AG04449 (cell line): Measurements from ENCODE around the gene ATE1.

ENCODE experiments used
- CTCF ChIA-PET: fragments of 350-600 bp; formaldehyde crosslinking; extraction: SDS; loops from one replicate; lab custom pipeline; 2021; ENCODE audit warnings: antibody characterized with exemption; lab: Yijun Ruan, JAX
- POLR2A ChIA-PET: fragments of 400-600, 350-600 bp; formaldehyde crosslinking; extraction: SDS; loops from one replicate; lab custom pipeline; 2020; ENCODE audit warnings: antibody characterized with exemption, inconsistent platforms; lab: Yijun Ruan, JAX
- DNase-seq: peaks from one replicate; pipeline ENCODE4 v3.0.0-alpha.2; 2010; ENCODE audit warnings: low read depth, low spot score
- H3K4me3 ChIP-seq: 2 replicates; pipeline ENCODE4 v1.5.1; 2011; ENCODE audit warnings: low read depth, mild to moderate bottlenecking, control low read depth, low read length
- TF ChIP-seq, protein P1 (sequence below): IDR thresholded peaks from one replicate; pipeline ENCODE4 v1.5.1; 2011; ENCODE audit warnings: mild to moderate bottlenecking, moderate library complexity, low read length, control low read depth, inconsistent platforms; ENCODE audit not compliant: insufficient read depth; ENCODE audit errors: missing control alignments

Gene ATE1

DNA sequence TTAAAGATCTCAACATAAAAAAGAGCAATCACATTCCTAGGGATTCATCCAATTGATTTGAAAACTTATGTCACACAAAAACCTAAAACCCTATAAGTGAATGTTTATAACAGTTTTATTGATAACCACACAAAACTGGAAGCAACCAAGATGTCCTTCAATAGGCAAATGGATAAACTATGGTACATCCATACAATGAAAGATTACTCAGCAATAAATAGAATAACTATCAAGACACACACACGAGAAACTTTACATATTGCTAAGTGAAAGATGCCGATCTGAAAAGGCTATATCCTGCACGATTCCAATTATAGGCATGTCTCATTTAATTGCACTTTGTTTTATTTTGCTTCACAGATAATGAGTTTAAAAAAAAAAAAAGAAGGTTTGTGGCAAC lies 83.3 kb downstream of the ATE1 start:
- POLR2A ChIA-PET: no interaction called here
- H3K4me3 ChIP-seq: no peak overlapping the region
- TF ChIP-seq, protein P1, sequence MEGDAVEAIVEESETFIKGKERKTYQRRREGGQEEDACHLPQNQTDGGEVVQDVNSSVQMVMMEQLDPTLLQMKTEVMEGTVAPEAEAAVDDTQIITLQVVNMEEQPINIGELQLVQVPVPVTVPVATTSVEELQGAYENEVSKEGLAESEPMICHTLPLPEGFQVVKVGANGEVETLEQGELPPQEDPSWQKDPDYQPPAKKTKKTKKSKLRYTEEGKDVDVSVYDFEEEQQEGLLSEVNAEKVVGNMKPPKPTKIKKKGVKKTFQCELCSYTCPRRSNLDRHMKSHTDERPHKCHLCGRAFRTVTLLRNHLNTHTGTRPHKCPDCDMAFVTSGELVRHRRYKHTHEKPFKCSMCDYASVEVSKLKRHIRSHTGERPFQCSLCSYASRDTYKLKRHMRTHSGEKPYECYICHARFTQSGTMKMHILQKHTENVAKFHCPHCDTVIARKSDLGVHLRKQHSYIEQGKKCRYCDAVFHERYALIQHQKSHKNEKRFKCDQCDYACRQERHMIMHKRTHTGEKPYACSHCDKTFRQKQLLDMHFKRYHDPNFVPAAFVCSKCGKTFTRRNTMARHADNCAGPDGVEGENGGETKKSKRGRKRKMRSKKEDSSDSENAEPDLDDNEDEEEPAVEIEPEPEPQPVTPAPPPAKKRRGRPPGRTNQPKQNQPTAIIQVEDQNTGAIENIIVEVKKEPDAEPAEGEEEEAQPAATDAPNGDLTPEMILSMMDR: no peak
- DNase-seq: no peak
- CTCF ChIA-PET: no interaction called here

DNA sequence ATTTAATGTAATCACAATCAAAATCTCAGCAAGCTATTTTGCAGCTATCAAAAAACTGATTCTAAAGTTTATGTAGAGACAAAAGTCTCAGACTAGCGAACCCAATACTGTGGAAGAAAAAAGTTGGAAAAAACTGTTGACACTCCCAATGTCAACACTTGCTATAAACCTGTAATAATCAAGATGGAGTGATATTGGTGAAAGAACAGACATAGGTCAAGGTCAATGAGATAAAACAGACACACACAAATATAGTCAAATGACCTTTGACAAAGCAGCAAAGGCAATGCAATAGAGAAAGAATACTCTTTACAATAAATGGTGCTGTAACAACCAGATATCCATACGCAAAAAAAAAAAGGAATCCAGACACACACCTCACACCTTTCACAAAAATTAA lies 84.5 kb downstream of the ATE1 start:
- ChIA-PET CTCF (interaction anchor here (1.0 to 2.6 kb wide), 2 partner anchors 20 to 107 kb away, joined by 3 to 17 read pairs; no protein-coding TSS in a partner anchor), POLR2A (no interaction called here)
- no peak for DNase-seq
- no peak overlapping the region for H3K4me3 ChIP-seq
- TF ChIP-seq, protein P1: no peak

DNA sequence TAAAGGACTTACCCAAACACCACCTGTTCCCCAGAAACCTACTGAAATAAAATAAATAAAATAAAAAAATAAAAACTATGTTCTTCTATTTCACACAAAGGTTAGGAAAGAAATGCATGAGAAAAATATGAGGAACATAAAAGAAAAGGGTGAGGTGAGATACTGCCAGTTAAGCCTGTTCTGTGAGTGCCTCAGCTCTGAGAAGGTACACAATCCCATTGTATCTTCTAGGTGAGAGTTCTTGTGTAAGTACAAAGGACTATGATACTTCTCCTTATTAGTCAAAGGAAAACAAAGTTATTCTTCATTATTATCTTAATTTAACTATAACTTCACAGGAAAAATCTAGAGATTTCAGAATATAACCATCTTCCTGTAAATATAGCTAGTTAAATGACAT lies 86.0 kb downstream of the ATE1 start:
- ChIA-PET CTCF (interaction anchor here (0.9 to 2.6 kb wide), 2 partner anchors 18 to 893 kb away, joined by 4 to 17 read pairs; no protein-coding TSS in a partner anchor), POLR2A (no interaction called here)
- TF ChIP-seq, protein P1: no peak
- H3K4me3 ChIP-seq: no peak overlapping the region
- no peak for DNase-seq

DNA sequence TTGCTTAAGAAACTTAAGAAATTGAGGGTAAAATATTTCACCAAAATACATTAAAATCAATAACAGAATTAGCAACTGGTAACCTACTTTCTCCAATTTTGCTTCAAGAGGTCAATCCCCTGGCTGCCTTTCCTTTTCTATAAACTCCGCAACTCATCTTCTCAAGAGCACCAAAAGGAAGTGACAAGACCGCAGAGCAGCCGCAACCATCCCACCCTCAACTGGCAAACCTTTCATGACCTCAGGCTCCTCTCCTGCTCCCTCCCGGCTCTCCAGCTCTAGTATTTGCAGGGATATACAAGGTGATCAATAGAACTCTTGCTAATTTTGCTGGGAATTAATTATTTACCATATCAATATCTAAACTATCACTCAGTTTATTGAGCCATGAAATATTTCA lies 88.9 kb downstream of the ATE1 start:
- DNase-seq: no peak
- POLR2A ChIA-PET: no interaction called here
- H3K4me3 ChIP-seq: no peak overlapping the region
- CTCF ChIA-PET: no interaction called here
- TF ChIP-seq, protein P1: no peak

DNA sequence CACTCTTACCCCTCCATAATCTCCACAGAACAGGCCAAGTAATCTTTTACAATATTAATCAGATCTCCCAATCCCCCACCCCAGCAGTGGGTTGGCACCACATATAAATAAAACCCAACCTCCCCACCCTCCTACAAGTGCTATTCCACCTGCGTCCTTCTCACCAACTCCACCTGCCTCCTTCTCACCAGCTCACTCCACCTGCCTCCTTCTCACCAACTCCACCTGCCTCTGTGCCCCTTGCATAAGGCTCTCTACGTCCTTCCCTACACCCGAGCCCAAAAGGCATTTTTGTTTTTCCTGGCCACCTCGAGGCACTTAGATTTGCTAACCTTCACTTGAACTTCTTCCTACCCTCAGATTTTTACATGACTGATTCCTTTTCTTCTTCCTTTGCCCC lies 89.7 kb downstream of the ATE1 start:
- DNase-seq: no peak
- POLR2A ChIA-PET: no interaction called here
- CTCF ChIA-PET: interaction anchor here (7.3 kb wide), 1 partner anchor 14 kb away, joined by 64 read pairs; no protein-coding TSS in a partner anchor

DNA sequence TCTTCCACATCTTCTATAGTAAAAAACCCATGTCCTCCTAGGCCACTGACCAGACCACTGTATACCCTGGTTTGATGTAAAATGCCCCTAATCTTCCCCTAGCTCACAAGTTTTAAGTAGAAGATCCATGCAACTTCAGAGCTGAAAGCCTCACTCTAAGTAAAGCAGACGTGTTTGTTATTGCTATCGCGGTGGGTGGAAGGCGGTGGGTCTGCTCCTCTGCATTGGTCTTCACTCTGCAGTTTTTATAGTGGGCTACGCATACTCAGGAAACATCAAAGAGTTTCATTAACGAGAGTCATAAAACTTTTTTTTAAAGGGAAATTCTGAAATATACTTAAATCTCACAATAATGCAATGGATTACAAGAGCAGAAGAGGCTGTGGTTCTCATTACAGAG lies 91.7 kb downstream of the ATE1 start:
- ChIA-PET POLR2A (no interaction called here), CTCF (interaction anchor here (0.9 to 7.3 kb wide), 5 partner anchors 9 to 52 kb away, joined by 3 to 64 read pairs (median 3); no protein-coding TSS in a partner anchor)

More for the DNA sequence above, 89.7 kb downstream of the ATE1 start:
- TF ChIP-seq, protein P1: no peak
- no peak overlapping the region for H3K4me3 ChIP-seq

More for the DNA sequence above, 91.7 kb downstream of the ATE1 start:
- TF ChIP-seq, protein P1: no peak
- no peak overlapping the region for H3K4me3 ChIP-seq
- DNase-seq: no peak
